Germinal center (tissue), 1 donor: ENCODE results near the gene HIRA.

Experiments used
- DNase-seq: peaks from one replicate; pipeline ENCODE4 v3.0.0; 2012; ENCODE audit warnings: mixed read lengths, low spot score

HIRA gene

DNA sequence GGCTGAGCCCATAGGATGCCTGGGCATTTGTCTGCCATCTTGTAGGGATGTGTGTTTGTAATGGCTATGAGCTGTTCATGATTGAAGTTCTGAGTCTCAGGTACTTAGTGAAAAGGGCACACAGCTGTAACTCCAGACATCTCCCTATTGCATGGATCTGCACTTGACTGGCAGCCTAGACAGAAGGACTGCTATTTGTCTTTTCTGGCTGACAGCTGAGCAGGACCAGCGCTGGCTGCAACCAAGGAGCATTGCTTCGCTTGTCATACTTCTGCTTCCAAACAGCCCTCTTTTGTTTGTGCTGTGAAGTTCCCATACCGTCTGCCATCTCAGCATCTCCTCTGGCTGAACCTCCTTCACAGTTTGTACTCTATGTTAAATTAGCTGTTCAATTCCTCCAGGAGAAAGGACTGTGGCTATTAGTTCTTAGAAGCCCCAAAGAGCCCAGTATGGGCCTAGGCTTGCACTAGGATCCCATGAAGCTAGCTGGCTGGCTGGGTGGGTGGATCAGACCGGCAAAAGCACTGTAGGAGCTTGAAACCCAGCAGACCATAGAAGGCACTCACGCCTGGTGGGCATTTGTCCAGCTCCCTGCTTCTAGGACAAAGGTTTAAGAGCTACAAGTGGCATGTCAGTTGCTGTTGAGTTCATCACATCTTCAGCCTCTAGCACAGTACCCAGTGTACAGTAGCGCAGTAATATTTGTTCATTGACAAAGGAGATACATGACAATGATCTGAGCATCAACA, 20.4 kb downstream of the HIRA start:
- no peak for DNase-seq

DNA sequence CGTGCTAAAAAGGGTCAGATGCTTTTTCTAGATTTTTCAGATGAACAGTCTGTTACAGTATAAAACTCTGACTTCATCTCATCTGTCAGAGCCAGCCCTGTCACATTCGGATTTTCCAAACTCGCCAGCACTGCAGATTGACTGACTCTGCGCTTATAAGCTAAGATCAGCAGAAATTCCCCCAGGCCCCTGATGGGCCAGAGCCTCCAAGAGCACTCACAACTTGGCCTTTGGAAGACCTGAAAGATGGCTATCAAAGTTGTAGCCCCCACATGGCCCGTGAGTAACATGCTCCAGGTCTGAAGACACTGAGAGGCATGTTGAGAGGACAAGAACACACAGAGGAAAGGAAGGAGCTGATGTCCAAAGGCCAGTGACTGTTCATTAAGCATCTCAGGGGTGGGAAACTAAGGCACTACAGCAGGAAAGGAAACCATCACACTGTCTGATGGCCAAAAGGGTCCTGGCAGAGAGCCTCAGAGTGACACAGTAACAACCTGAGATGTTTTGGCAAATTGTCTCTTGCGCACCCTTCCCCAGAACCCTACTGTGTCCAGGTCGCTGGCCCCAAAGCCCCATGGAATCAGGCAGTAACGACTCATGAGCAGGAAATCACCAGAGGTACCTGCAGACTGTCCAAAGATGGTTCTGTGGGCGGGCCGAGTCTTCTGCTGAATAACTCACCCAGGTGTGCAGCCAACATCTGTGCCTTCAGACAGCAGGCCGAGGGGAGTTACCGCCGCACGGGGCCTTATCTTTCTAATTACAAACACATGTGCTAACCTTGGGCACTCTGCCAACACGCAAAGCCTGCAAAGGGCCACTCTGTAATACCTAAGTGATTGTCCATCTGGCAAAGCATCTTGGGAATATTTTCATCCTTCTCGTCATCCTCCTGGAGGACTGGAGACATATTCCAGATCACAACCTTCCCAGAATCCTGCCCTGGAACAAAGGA, 23.6 kb downstream of the HIRA start:
- DNase-seq: no peak

DNA sequence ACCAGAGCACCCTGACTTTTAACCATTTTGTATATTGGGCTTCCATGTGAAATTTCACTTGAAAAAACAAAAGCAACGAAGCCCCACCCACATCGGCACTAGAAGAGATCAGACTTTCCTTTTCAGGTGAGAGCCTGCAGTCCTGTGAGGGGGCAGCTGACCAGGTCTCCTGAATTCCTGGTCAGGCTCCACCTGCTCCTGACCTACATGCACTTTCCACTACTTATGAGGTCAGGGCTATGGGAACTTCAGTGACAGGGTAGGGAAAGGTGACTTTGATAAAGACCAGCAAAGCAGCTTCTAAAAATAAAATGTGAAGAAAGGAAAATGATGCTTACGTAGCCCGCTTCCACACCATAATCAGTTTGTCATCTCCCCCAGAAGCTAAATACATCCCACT, 24.7 kb downstream of the HIRA start:
- DNase-seq: no peak

DNA sequence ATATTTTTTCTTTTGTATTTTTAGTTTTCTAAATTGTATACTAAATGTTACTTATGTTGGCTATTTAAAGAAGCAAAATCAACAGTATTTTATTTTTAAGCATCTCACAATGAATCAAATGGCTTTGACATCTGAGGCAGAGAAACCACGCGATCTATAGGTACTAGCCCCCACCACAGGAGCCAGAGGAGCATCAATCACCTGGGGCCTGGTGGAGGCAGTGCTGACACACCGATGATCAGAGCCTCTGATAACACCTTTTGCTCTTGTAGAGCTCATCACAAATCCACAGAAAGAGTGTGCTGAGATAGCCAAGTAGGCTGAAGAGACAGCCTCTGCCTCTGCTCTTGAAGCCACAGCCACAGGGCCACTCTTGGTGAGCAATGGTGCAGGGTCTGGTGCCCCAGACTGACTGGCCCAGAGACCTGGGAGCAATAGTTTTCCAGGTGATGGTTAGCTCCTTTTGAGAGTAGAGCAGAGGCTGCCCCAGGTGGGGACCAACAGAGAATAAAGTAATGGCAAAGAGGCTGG, 25.2 kb downstream of the HIRA start:
- DNase-seq: no peak

DNA sequence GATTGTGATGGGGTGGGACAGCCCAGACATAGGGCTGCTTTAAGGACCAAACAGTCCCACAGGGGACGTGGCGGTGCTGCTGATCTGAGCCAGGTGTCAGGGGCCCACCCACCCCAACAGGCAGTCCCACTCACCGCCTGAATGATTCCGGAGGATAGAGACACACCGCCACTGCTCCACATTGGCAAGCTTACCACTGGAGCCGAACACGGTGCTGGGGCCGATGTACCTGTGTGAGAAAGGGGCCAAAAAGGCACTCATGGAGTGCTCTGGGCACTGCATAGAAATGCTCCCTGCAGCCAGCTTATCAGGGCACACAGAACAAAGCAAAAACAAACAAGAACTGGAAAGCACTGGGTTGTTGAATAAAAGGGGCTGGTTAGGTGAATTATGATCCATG, 25.9 kb downstream of the HIRA start:
- no peak for DNase-seq

DNA sequence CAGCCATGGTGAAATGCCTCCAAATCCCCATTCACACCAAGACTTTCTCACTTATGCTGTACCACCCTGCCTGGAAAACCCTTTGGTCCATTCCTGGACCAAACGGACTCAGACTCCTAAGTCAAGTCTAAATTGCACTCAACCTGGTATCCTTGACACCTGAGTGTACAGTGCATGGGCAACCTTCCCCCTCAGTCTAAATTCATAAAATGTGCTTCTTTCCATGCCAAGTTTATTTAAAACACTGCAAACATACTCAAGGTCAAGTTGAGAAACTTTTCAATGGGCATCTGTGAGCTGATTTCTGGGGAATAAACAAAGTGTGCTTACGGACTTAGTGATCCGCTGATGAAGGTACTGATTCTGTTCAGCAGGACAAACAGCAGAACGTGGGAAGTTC, 26.4 kb downstream of the HIRA start:
- no peak for DNase-seq

DNA sequence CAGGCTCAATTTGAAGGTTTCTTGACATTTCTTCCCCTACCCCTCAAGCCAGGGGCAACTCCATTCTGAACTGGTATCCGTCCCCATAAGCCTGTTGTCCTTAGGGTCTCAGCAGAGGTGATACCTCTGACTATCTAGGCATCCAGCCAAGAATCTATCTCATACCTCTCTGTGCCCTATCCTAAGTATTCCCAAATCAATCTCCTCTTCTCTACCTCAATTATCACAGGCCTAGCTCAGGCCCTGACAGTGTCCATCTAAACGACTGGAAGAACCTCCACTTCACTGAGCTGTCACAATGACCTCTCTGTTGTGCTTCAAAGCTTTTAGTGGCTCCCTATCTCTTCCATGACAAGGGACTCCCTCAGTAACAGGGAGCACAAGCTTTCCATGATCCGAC, 26.9 kb downstream of the HIRA start:
- DNase-seq: no peak

DNA sequence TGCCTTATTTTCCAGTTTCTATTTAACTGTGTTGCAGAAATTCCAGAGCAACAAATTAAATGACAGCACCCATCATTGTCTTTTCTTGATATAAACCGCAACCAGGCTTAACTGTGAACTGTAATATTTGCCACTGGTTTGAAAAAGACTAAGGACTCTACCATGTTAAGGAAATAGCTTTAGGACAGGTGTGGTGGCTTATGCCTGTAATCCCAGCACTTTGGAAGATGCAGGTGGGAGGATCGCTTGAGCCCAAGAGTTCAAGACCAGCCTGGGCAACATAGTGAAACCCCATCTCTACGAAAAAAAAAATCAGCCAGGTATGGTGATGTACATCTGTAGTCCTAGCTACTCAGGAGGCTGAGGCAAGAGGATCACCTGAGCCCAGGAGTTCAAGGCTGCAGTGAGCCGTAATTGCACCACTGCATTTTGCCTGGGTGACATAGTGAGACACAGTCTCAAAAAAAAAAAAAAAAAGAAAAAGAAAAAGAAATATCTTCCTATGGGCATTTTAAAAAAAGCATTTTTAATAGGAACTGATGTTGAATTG, 28.8 kb downstream of the HIRA start:
- DNase-seq: no peak

DNA sequence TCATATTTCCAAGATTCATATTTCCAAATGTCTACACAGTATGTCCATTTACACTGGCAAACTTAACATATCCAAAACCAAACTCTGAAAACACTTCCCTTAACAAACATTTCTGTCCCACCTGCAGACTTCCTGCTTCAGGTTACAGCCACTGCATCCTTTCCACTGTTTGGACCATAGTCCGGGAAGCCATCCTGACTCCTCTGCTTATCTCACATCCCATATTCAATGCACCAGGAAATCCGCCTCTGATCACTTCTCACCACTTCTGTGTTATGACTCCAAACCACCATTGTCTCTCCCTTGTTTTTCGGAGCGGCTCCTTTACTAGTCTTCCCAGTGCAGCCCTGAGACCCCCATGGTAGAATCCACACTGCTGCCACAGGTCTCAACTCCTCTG, 30.1 kb downstream of the HIRA start:
- no peak for DNase-seq

DNA sequence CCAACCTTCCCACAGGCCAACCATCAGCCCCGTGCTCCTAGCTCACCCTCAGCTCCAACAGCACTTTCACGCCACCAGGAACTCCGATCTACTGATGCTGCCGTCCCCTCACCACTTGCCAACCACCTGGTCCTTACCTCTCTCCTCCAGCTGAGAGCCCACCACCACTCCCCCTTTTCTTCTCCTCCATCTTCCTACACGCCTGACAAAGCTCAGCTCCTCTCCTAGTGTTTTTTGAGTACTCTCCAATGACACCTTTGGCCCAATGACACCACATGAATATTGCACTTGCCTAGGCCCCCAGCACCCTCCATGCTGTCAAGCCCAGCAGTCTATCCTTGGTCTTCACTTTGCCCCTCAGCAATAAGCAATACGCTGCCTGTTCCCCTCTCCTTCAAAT, 30.7 kb downstream of the HIRA start:
- no peak for DNase-seq

DNA sequence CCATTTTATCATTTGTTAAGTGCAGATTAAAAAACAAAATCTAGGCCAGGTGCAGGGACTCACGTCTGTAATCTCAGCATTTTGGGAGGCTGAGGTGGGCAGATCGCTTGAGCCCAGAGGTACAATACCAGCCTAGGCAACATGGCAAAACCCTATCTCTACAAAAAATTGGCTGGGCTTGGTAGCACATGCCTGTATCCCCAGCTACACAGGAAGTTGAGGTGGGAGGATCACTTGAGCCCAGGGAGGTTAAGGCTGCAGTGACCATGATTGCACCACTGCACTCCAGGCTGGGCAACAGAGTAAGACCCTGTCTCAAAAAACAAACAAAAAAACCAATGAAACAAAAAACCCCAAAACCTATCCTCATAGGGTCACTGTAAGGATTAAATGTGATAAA, 32.9 kb downstream of the HIRA start:
- no peak for DNase-seq

DNA sequence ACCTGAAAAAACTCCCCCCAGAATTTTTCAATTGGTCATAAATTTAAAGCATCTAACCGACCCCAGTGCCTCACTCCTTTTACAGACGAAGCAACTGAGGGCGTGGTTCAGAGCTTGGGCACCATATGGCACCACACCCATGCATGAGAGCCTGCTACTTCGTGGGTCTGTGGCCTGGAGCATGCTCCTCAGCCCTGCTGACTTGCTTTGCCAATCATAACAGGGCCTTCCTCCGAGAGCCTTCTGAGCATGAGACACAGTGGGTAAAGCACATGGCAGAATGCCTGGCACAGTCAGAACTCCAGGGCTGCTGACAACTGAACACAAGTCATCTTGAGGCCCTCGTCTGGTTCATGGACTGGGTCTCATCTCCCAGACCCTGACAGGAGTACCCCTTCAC, 33.3 kb downstream of the HIRA start:
- DNase-seq: no peak

DNA sequence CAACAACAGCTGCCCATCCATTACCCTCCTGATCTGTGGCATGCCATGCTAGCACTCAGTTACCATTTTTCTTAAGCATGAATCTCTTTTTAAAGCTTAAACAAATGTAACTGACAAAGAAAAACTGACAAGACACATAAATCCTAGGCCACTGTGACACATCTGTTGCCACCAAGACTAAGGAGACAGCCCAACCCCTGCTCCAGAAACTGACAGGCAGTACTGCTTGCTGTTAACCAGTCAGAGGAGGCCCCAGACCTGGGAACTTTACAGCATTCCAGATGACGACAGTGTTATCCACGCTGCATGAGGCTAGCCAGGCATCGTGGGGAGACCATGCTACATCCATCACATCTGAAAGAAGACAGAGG, 33.8 kb downstream of the HIRA start:
- no peak for DNase-seq

DNA sequence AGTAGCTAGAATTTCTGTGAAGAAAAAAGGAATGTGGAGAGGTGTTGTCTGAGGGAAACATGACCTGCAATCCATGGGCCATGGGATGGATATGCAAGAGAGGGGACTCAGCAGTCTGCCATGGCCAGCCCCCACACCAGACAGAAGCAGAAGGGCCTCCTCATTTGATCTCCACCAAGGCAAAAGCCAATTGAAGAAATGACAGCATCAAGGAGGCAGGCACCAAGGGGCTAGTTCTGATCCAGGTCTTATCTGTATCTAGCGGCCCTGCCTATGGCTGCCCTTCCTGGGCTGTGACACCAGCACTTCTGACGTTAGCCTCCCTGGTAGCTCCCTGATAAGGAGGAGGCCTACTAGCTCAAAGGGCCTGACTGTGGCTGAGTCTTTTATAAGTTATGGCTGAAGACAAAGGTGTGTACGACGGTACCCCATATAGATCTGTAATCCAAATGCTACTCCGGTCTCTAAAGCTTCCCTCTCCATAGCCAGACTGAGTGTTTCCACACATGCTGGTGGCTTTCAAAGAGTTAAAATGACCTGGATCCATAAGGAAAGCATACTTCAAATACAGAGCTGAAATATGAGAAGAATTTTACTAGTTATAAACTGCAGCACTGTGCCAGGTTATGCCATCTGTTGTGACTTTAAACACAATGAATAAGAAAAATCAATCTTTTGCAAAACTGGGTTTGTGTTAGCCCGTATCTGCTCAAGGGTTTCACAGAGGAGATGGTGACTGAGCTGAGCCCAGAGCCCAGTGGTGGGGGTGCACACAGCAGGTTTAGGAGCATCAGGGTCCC, 34.4 kb downstream of the HIRA start:
- DNase-seq: no peak

DNA sequence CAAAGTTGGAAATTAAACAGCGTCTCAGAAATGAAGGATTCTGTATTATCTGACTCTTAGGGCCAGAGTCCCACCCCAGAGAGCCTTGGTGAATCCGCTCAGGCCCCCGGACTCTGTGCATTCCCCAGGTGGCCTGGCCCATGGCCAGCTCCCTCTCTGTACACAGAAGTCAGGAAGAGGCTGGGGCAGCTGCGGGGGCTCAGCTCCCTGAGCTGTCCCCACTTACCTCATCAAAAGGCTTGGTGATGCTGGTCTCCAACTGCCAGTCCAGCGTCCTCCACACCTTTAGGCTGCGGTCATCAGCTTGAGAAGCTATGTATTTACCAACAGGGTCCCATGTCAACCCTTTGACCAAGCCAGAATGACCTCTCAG, 35.0 kb downstream of the HIRA start:
- no peak for DNase-seq

DNA sequence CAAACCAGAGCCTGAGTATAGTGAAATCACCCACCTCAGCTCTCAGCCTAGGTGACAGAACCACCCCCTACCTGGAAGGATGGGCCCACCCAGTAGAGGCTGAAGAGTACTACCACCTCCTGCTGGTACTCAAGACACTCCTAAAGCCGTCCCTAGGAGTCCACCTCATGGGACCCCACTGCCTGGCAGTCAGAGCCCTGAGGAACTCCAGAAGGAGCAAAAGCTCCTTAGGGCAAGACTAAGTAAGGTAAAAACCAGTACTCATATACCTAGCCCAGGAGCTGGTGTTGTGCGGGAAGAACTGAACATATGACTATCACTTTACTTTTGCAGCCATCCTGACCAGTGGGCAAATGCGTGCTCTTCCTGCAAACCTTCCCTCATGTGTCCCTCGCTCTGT, 36.3 kb downstream of the HIRA start:
- no peak for DNase-seq

DNA sequence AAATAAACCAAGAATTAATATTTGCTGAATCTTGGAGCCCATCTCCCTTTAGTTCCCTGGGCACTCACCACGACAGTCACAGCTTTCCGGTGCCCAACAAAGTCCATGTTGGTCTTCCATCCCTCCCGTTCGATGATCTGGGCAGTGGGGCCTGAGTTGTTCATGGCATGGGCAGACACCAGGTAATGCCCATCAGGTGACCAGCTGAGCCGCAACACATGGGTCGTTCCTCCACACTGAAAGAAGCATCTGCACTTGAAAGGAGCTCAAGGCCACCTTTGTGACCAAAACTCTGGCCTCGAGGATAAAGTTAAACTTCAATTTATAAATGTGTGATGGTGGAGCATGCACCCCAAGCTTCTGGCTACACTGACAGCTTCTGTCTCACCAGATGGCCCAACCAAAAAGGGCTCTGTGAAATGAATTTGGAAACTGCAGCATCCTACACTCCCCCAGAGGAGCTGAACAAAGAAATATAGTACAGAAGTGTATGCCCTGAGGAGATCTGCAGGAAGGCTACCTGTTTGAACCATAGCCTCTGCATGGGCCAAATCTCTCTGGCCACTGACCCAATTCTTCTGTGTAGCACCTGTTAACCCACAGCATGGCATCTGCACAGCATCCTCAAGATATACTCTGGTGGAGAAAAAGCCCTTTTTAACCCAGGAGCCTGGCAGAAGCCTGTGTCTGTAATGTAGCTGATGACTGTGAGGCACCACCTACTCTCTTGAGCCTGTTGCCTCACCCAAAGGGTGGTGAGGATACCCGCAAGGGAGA, 37.1 kb downstream of the HIRA start:
- no peak for DNase-seq

DNA sequence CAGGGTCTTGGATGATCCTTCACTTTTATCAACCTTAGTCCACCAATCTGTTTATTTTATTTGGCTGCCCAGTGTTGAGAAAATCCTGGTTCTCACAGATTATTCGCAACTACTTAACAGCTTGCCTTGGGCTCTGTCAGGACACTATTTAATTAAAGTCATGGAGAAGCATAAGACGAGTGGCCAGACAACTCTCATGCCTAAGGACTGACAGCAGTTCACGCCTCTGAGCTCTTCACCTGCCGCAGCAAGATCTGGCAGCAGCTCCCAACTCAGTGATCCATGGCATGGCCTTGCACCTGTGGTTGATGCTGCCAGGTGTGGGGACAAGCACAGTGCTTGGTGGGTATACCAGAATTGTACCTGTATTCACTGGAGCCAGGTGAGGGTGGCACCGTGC, 37.8 kb downstream of the HIRA start:
- no peak for DNase-seq

DNA sequence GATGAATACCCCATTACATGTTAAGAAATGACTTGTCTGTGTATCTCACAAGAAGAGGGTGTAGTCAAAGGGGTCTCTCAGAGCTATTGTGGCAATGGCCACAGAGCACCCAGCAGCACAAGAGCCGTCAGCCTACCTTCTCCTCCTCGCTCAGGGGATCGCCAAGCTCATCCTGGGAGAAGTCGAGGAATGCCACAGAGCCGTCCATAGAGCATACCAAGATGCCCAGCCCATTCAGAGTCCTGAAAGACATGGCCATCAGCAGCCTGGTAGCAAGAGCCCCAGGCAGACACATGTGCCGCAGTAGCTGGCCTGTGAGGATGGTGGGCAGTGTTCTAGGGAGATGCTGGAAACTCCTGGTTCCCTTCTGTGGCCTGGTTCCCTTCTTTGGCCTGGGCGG, 44.0 kb downstream of the HIRA start:
- DNase-seq: no peak

DNA sequence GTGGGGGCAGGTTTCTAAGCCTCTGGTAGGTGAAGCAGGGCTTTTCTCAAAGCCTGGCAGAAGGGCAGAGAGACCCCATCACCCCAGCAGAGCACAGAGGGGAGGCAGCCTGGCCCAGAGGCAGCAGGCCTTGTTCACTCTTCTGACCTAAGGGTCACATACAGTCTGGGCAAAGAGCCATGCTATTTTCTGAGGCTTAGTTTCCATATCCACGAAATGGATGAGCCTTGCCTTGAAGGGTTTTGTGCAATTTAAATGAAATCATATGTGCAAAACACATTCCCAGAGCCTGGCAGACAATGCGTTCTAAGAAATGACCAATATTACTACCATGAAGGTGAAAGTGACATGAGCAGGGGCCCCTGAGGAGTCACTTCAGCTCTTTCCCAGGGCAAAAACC, 44.5 kb downstream of the HIRA start:
- no peak for DNase-seq

DNA sequence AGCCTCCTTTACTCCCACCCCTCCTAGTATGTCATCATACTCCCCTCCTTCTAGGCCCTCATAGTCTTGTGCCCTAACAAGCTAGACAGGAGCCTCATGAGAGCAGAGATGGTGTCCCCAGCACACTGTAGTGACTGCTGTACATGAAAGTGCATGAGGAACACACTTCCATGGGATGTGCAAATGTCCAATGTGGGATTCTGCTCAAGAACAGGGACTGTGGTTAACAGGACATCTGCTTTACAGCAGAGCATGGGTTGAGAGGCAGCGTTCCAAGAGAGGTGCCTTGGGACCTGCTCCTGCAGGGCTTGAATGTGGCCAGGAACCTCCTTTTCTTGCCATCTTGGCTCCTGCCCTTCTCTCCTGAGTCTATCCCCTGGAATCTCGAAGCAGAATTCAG, 45.3 kb downstream of the HIRA start:
- DNase-seq: no peak
